Liver (tissue), 9 donors: Measurements from ENCODE around the gene DDIAS. TPM values are rescaled to one million over a fixed set of nuclear protein-coding genes. Genes with fewer than 3 reads are reported as not detected.

Source experiments
- DNase-seq: peaks from one replicate; pipeline ENCODE4 v3.0.0-alpha.2; 2017; ENCODE audit warnings: low spot score
- H3K27ac ChIP-seq, 2 donors: one replicate each; pipeline ENCODE4 v1.7.0; 2013; ENCODE audit warnings: inconsistent platforms in 2 of 2, low read length in 2 of 2, control low read depth in 1 of 2, low read depth in 1 of 2, mild to moderate bottlenecking in 1 of 2
- H3K27me3 ChIP-seq, 4 donors: one replicate each; pipeline versions ENCODE4 v1.6.1 to v1.7.0; 2013; ENCODE audit warnings: low read length in 3 of 4, inconsistent platforms in 1 of 4, mild to moderate bottlenecking in 1 of 4, moderate library complexity in 1 of 4; ENCODE audit not compliant: control insufficient read depth in 4 of 4, insufficient read depth in 4 of 4
- H3K36me3 ChIP-seq, 4 donors: one replicate each; pipeline versions ENCODE4 v1.6.1 to v1.7.0; 2013; ENCODE audit warnings: low read length in 3 of 4, mild to moderate bottlenecking in 3 of 4, low read depth in 1 of 4, moderate library complexity in 1 of 4; ENCODE audit not compliant: control insufficient read depth in 4 of 4, insufficient read depth in 3 of 4
- H3K4me1 ChIP-seq, 4 donors: one replicate each; pipeline versions ENCODE4 v1.6.1 to v1.7.0; 2013; ENCODE audit warnings: low read length in 3 of 4, mild to moderate bottlenecking in 3 of 4, moderate library complexity in 1 of 4; ENCODE audit not compliant: control insufficient read depth in 4 of 4, insufficient read depth in 4 of 4
- H3K4me3 ChIP-seq, 3 donors: one replicate each; pipeline versions ENCODE4 v1.6.1 to v1.7.0; 2013; ENCODE audit warnings: low read length in 3 of 3, control low read depth in 1 of 3, low read depth in 1 of 3, mild to moderate bottlenecking in 1 of 3
- H3K9ac ChIP-seq, 2 donors: one replicate each; pipeline ENCODE4 v1.7.0; 2013; ENCODE audit warnings: low read length in 2 of 2, mild to moderate bottlenecking in 2 of 2, moderate library complexity in 2 of 2, control low read depth in 1 of 2, low read depth in 1 of 2
- H3K9me3 ChIP-seq, 4 donors: one replicate each; pipeline versions ENCODE4 v1.6.1 to v1.7.0; 2013; ENCODE audit warnings: low read length in 3 of 4; ENCODE audit not compliant: control insufficient read depth in 4 of 4
- ATF3 ChIP-seq: IDR thresholded peaks from 2 replicates; pipeline ENCODE4 v1.6.1; 2016; ENCODE audit warnings: antibody characterized with exemption
- CTCF ChIP-seq: fragments of 150-350 bp; IDR thresholded peaks from 2 replicates; pipeline ENCODE4 v1.5.1; 2017; ENCODE audit warnings: improper control_type of control experiment, low read depth, low read length; ENCODE audit not compliant: missing input control
- EGR1 ChIP-seq, 2 donors: IDR thresholded peaks; 2 replicates each; pipeline ENCODE4 v1.6.1; 2016 to 2018; ENCODE audit warnings: antibody characterized with exemption in 2 of 2, low read depth in 2 of 2
- FOXA1 ChIP-seq: IDR thresholded peaks from 2 replicates; pipeline ENCODE4 v1.6.1; 2016; ENCODE audit warnings: antibody characterized with exemption
- FOXA2 ChIP-seq: IDR thresholded peaks from 2 replicates; pipeline ENCODE4 v1.6.1; 2016; ENCODE audit warnings: antibody characterized with exemption
- GABPA ChIP-seq, 2 donors: IDR thresholded peaks in 1 of 2; conservative IDR thresholded peaks in 1 of 2; 2 replicates each; pipeline ENCODE4 v1.6.1; 2016; ENCODE audit warnings: antibody characterized with exemption in 2 of 2, mild to moderate bottlenecking in 1 of 2, moderate library complexity in 1 of 2
- HNF4A ChIP-seq, 2 donors: conservative IDR thresholded peaks; 2 replicates each; pipeline ENCODE4 v1.6.1; 2016; ENCODE audit warnings: antibody characterized with exemption in 2 of 2, mild to moderate bottlenecking in 2 of 2
- HNF4G ChIP-seq: IDR thresholded peaks from 2 replicates; pipeline ENCODE4 v1.6.1; 2016; ENCODE audit warnings: antibody characterized with exemption
- JUND ChIP-seq, 2 donors: IDR thresholded peaks; 2 replicates each; pipeline ENCODE4 v1.6.1; 2016; ENCODE audit warnings: antibody characterized with exemption in 2 of 2
- MAX ChIP-seq: IDR thresholded peaks from 2 replicates; pipeline ENCODE4 v1.6.1; 2016; ENCODE audit warnings: antibody characterized with exemption
- NR2F2 ChIP-seq: IDR thresholded peaks from 2 replicates; pipeline ENCODE4 v1.6.1; 2016; ENCODE audit warnings: antibody characterized with exemption
- RAD21 ChIP-seq, 2 donors: IDR thresholded peaks; 2 replicates each; pipeline ENCODE4 v1.6.1; 2016; ENCODE audit warnings: antibody characterized with exemption in 2 of 2, mild to moderate bottlenecking in 2 of 2
- REST ChIP-seq: IDR thresholded peaks from 2 replicates; pipeline ENCODE4 v1.6.1; 2016; ENCODE audit warnings: antibody characterized with exemption, mild to moderate bottlenecking
- RXRA ChIP-seq, 2 donors: IDR thresholded peaks; 2 replicates each; pipeline ENCODE4 v1.6.1; 2017 to 2018; ENCODE audit warnings: antibody characterized with exemption in 2 of 2, mild to moderate bottlenecking in 1 of 2
- SP1 ChIP-seq: IDR thresholded peaks from 2 replicates; pipeline ENCODE4 v1.6.1; 2018; ENCODE audit warnings: antibody characterized with exemption, mild to moderate bottlenecking
- TAF1 ChIP-seq: conservative IDR thresholded peaks from 2 replicates; pipeline ENCODE4 v1.6.1; 2016; ENCODE audit warnings: antibody characterized with exemption, mild to moderate bottlenecking
- YY1 ChIP-seq: IDR thresholded peaks from 2 replicates; pipeline ENCODE4 v1.6.1; 2016; ENCODE audit warnings: antibody characterized with exemption, mild to moderate bottlenecking
- ZBTB33 ChIP-seq: IDR thresholded peaks from 2 replicates; pipeline ENCODE4 v1.6.1; 2016; ENCODE audit warnings: antibody characterized with exemption
- polyA plus RNA-seq, 2 donors: library from polyadenylated mRNA; stranded (reverse) in 1 of 2; unstranded in 1 of 2; fragments of 200-250 nt in 1 of 2; fragments of >200 nt in 1 of 2; fragmentation: Nextera tagmentation in 1 of 2; extraction: Ambion mirVana in 1 of 2; gene quantifications; one replicate each; pipeline versions ENCODE4 v1.2.1 to v1.2.3, GENCODE V29; 2013 to 2015
- total RNA-seq, 2 donors: library from RNA; depleted of rRNA; stranded (reverse); fragments of >200 nt; gene quantifications; one replicate each; pipeline ENCODE4 v1.2.3, GENCODE V29; 2014
- donor health status: healthy.
- donor health status: healthy.
- donor health status: healthy.
- donor health status: healthy.
- donor health status: healthy.

DDIAS gene
- total and polyA plus RNA-seq, 4 donors, result 0.25 to 8.4 (median 0.47) TPM

GRCh38 chr11:82890002-82890341, 11.6 kb upstream of the DDIAS start (continued):
- no peak for TF ChIP-seq ZBTB33
- no peak for TF ChIP-seq HNF4G
- no peak for TF ChIP-seq SP1
- no peak for TF ChIP-seq RAD21 (IDR thresholded peaks at IDR 0.05)

- no peak overlapping the region for H3K4me3 ChIP-seq
- no peak overlapping the region for H3K27ac ChIP-seq
- no peak for DNase-seq
These were observed 10.6 kb upstream of the DDIAS start for GRCh38 chr11:82890936-82891335.

More at GRCh38 chr11:82890936-82891335, 10.6 kb upstream of the DDIAS start:
- peaks cover 0 to 2% (median 0%) of the 10 kb centered on the region in 4 donors for H3K4me1 ChIP-seq
- H3K9ac ChIP-seq, result no peak overlapping the region
- no peaks in the 10 kb centered on the region for H3K9me3 ChIP-seq
- H3K36me3 ChIP-seq, result peaks cover 0 to 2% (median 0%) of the 10 kb centered on the region in 4 donors
- TF ChIP-seq ATF3 (no peak), HNF4A (conservative IDR thresholded peaks at IDR 0.05) (no peak), RXRA (IDR thresholded peaks at IDR 0.05) (no peak), EGR1 (IDR thresholded peaks at IDR 0.05; ENCODE audit: low read depth in 2 of 2) (no peak), TAF1 (no peak), ZBTB33 (no peak), FOXA1 (no peak), GABPA (IDR thresholded peaks at IDR 0.05 in 1 of 2, conservative IDR thresholded peaks at IDR 0.05 in 1 of 2) (no peak), RAD21 (IDR thresholded peaks at IDR 0.05) (no peak), JUND (IDR thresholded peaks at IDR 0.05) (no peak), MAX (no peak), NR2F2 (no peak), YY1 (no peak), CTCF (no peak), HNF4G (no peak), REST (no peak), FOXA2 (no peak), SP1 (no peak)
- H3K27me3 ChIP-seq, result no peaks in the 10 kb centered on the region
